Gastroesophageal sphincter (tissue), 4 donors: ENCODE measurements around the gene NANOG. TPM values are rescaled to one million over a fixed set of nuclear protein-coding genes. Genes with fewer than 3 reads are reported as not detected.
A peak's percentile ranks its signal among the peaks of the same experiment; 100 is the strongest.
"Not testable (repeated sequence)": the region's sequence is repeated elsewhere in the genome, so short reads cannot be mapped to it uniquely, and the experiment has no call there.

ENCODE experiments used
- ATAC-seq: fragments of 150-250 bp; one replicate; pipeline ENCODE4 v1.9.1; 2016; ENCODE audit warnings: mild to moderate bottlenecking, moderate library complexity
- H3K27ac ChIP-seq, 4 donors: fragments of 200-600 bp; sonication (generic) in 3 of 4; 1 replicate in 3 of 4; 2 replicates in 1 of 4; pipeline ENCODE4 v1.5.1; 2016 to 2019
- H3K27me3 ChIP-seq: fragments of 200-600 bp; sonication (generic); one replicate; pipeline ENCODE4 v1.5.1; 2019
- H3K36me3 ChIP-seq, 2 donors: fragments of 200-600 bp; sonication (generic); one replicate each; pipeline ENCODE4 v1.5.1; 2019; ENCODE audit warnings: control low read depth in 1 of 2
- H3K4me1 ChIP-seq, 3 donors: fragments of 200-600 bp; sonication (generic); 1 replicate in 2 of 3; 2 replicates in 1 of 3; pipeline ENCODE4 v1.5.1; 2016 to 2019; ENCODE audit warnings: control low read depth in 2 of 3
- H3K4me3 ChIP-seq, 2 donors: fragments of 200-600 bp; sonication (generic); one replicate each; pipeline ENCODE4 v1.5.1; 2019; ENCODE audit warnings: mild to moderate bottlenecking in 1 of 2, moderate library complexity in 1 of 2
- H3K9me3 ChIP-seq, 3 donors: fragments of 200-600 bp; sonication (generic); one replicate each; pipeline ENCODE4 v1.5.1; 2017 to 2019; ENCODE audit warnings: control low read depth in 2 of 3
- EP300 ChIP-seq: sonication (generic); formaldehyde crosslinking; IDR thresholded peaks from one replicate; pipeline ENCODE4 v1.6.1; 2017; ENCODE audit warnings: antibody characterized with exemption, mild to moderate bottlenecking
- POLR2A ChIP-seq, 2 donors: fragments of 450-650 bp; IDR thresholded peaks; one replicate each; pipeline ENCODE4 v1.6.1; 2017; ENCODE audit warnings: antibody characterized with exemption in 2 of 2, mild to moderate bottlenecking in 2 of 2, moderate library complexity in 1 of 2
- POLR2AphosphoS5 ChIP-seq: sonication (generic); formaldehyde crosslinking; IDR thresholded peaks from one replicate; pipeline ENCODE4 v1.6.1; 2017; ENCODE audit warnings: antibody characterized with exemption
- WGBS, 2 donors: methylation state at CpG; one replicate each; pipeline ENCODE4 v1.1.5; 2018; ENCODE audit warnings: low coverage in 1 of 2; 5-methylcytosine and 5-hydroxymethylcytosine counted together
- total RNA-seq, 4 donors: library from RNA; depleted of rRNA; stranded (reverse); fragments of >200 nt; gene quantifications; one replicate each; pipeline ENCODE4 v1.1.0, GENCODE V29; 2016
- TF ChIP-seq, protein P1 (sequence below), 4 experiments: fragments of 200-600 bp in 2 of 4; fragments of 450-650 bp in 2 of 4; sonication (generic) in 1 of 4; IDR thresholded peaks; one replicate each; pipeline ENCODE4 v1.5.1; 2017 to 2019; ENCODE audit warnings: antibody characterized with exemption in 4 of 4, mild to moderate bottlenecking in 2 of 4, moderate library complexity in 2 of 4

The NANOG gene
- total RNA-seq, 4 donors from 2014 or later, result 0.08 to 2.3 (median 0.47) TPM; not detected in 1

DNA sequence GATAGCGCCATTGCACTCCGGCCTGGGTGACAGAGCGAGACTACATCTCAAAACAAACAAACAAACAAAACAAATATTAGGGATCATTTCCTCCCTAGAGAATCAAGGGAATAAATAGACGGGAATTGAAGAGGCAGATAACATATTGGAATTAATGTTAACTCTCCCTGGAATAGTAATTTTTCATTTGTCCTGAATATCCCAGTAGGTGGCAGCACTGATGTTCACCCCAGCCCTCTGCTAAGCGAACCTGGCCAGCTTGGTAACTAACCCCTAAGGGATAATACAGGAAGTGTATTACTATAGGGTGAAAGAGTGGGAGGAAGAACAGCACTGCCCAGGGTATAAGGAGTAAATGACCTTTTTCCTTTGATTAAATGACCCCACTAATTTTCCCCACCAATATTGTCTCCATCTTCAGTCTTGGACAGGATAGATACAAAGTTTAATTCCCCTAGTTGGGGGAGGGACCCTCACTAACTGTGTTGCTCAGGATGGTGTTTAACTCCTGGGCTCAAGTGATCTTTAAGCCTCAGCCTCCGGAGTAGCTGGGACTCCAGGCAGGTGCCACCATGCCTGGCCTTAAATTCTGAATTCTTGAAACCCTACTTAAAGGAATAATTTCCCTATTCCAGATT, 43.0 kb downstream of the NANOG start:
- 57 to 61% methylated on average over 2 to 5 of the region's 6 CpGs for WGBS, 2 donors
- no peaks in the 10 kb centered on the region for H3K4me1 ChIP-seq
- TF ChIP-seq EP300, result no peak
- TF ChIP-seq, protein P1, sequence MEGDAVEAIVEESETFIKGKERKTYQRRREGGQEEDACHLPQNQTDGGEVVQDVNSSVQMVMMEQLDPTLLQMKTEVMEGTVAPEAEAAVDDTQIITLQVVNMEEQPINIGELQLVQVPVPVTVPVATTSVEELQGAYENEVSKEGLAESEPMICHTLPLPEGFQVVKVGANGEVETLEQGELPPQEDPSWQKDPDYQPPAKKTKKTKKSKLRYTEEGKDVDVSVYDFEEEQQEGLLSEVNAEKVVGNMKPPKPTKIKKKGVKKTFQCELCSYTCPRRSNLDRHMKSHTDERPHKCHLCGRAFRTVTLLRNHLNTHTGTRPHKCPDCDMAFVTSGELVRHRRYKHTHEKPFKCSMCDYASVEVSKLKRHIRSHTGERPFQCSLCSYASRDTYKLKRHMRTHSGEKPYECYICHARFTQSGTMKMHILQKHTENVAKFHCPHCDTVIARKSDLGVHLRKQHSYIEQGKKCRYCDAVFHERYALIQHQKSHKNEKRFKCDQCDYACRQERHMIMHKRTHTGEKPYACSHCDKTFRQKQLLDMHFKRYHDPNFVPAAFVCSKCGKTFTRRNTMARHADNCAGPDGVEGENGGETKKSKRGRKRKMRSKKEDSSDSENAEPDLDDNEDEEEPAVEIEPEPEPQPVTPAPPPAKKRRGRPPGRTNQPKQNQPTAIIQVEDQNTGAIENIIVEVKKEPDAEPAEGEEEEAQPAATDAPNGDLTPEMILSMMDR (IDR thresholded peaks at IDR 0.05), result peak in 2 of 4 experiments; percentile 20 to 37

DNA sequence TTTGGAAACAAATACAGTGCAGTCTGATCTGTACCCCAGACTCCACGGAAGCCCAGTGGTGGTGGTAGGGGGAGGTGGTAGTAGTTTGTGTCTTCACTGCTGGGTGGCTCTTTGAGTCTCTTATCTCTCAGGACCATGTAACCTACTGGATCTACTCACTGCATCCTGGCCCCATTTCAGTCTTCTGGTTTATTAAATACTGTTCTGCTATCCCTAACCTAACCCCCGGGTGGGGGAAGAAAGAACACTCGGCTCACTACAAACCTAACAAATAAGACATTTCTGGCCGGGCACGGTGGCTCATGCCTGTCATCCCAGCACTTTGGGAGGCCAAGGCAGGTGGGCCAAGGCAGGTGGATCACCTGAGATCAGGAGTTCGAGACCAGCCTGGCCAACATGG, 44.0 kb downstream of the NANOG start:
- 71 to 100% methylated on average over 1 to 6 of the region's 6 CpGs for WGBS, 2 donors
- not testable (repeated sequence) for H3K4me3 ChIP-seq, ATAC-seq, H3K9me3 ChIP-seq, H3K27ac ChIP-seq, H3K27me3 ChIP-seq, H3K4me1 ChIP-seq, H3K36me3 ChIP-seq

More for the DNA sequence above, 43.0 kb downstream of the NANOG start:
- no peak for ATAC-seq
- Histone ChIP-seq H3K27ac (no peak overlapping the region), H3K9me3 (no peaks in the 10 kb centered on the region), H3K36me3 (no peaks in the 10 kb centered on the region), H3K4me3 (no peak overlapping the region), H3K27me3 (no peaks in the 10 kb centered on the region)

DNA sequence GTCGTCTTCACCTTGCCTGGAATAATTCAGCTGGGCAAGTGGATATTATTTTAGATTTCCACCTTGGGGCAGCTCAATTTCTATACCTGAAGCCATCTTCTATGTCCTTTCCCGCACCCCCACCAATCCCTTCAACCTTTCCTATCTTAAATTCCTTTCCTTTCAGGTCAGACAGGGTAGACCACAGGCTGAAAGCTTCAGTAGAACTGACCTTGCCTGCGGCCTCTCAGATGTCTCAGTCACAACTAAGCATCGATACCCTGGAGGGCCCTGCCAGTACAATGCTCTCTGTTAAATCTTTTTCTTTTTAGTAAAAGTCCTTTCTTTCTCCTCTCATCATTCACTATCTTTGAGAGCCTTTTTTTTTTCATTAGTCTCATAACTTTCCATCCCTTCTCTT, 44.6 kb downstream of the NANOG start:
- 88 to 100% methylated on average over 1 to 4 of the region's 4 CpGs for WGBS, 2 donors
- H3K4me1 ChIP-seq, result no peaks in the 10 kb centered on the region
- H3K9me3 ChIP-seq, result no peaks in the 10 kb centered on the region
- no peaks in the 10 kb centered on the region for H3K27me3 ChIP-seq
- H3K27ac ChIP-seq, result no peak overlapping the region
- no peak for ATAC-seq
- H3K4me3 ChIP-seq, result no peak overlapping the region
- TF ChIP-seq, protein P1 (IDR thresholded peaks at IDR 0.05), result no peak
- TF ChIP-seq POLR2AphosphoS5 (no peak), EP300 (no peak), POLR2A (IDR thresholded peaks at IDR 0.05) (no peak)
- no peaks in the 10 kb centered on the region for H3K36me3 ChIP-seq

DNA sequence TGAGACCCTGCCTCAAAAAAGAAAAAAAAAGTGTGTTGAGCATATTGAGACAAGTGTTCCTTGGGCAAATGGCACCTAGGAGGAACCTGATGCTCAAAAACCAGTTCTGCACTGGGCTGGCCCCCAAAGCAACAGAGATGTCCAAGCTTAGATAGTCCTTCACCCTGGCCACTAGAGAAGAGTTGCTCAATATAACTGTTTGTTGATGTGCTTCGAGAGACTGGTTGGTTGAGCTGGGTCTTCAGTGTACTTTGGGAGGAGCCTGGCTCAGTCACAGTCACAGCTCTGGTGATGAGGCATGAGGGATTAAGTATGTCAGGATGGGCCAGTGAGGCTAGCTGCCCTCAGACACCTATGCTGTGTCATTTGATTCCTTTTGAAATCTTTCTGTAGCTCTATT, 45.5 kb downstream of the NANOG start:
- H3K27ac ChIP-seq, result no peak overlapping the region
- H3K27me3 ChIP-seq, result no peaks in the 10 kb centered on the region
- WGBS, 2 donors, result 78 to 100% methylated on average over 1 of the region's 1 CpG
- no peak for ATAC-seq
- H3K9me3 ChIP-seq, result no peaks in the 10 kb centered on the region
- TF ChIP-seq, protein P1 (IDR thresholded peaks at IDR 0.05), result no peak
- no peak for TF ChIP-seq POLR2AphosphoS5
- TF ChIP-seq POLR2A (IDR thresholded peaks at IDR 0.05), result no peak
- TF ChIP-seq EP300, result no peak
- no peaks in the 10 kb centered on the region for H3K36me3 ChIP-seq
- no peaks in the 10 kb centered on the region for H3K4me1 ChIP-seq
- no peak overlapping the region for H3K4me3 ChIP-seq

DNA sequence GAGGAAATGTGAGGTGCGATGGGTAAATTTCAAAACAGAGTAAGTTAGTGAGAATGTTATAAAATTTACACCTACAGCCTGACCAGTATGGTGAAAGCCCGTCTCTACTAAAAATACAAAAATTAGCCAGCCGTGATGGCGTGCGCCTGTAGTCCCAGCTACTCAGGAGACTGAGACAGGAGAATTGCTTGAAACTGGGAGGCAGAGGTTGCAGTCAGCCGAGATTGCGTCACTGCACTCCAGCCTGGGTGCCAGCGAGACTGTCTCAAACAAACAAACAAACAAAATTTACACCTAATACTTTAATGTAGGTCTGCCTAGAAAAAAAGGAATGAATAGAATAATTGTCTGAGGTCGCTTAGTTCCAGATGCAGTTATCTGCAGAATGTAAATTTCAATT, 45.9 kb downstream of the NANOG start:
- no peak overlapping the region for H3K4me3 ChIP-seq
- H3K27ac ChIP-seq, result no peak overlapping the region
- no peaks in the 10 kb centered on the region for H3K36me3 ChIP-seq
- H3K27me3 ChIP-seq, result no peaks in the 10 kb centered on the region
- TF ChIP-seq POLR2A (IDR thresholded peaks at IDR 0.05) (no peak), POLR2AphosphoS5 (no peak), EP300 (no peak)
- TF ChIP-seq, protein P1 (IDR thresholded peaks at IDR 0.05), result no peak
- no peaks in the 10 kb centered on the region for H3K4me1 ChIP-seq
- ATAC-seq, result no peak
- H3K9me3 ChIP-seq, result no peaks in the 10 kb centered on the region
- 62 to 74% methylated on average over 3 to 9 of the region's 9 CpGs for WGBS, 2 donors
